AG04449 (cell line): ENCODE measurements around the gene CRABP1.

Experiments
- CTCF ChIA-PET: fragments of 350-600 bp; formaldehyde crosslinking; extraction: SDS; loops from one replicate; lab custom pipeline; 2021; ENCODE audit warnings: antibody characterized with exemption; lab: Yijun Ruan, JAX
- POLR2A ChIA-PET: fragments of 400-600, 350-600 bp; formaldehyde crosslinking; extraction: SDS; loops from one replicate; lab custom pipeline; 2020; ENCODE audit warnings: antibody characterized with exemption, inconsistent platforms; lab: Yijun Ruan, JAX
- DNase-seq: peaks from one replicate; pipeline ENCODE4 v3.0.0-alpha.2; 2010; ENCODE audit warnings: low read depth, low spot score
- H3K4me3 ChIP-seq: 2 replicates; pipeline ENCODE4 v1.5.1; 2011; ENCODE audit warnings: low read depth, mild to moderate bottlenecking, control low read depth, low read length
- CTCF ChIP-seq: IDR thresholded peaks from one replicate; pipeline ENCODE4 v1.5.1; 2011; ENCODE audit warnings: mild to moderate bottlenecking, moderate library complexity, low read length, control low read depth, inconsistent platforms; ENCODE audit not compliant: insufficient read depth; ENCODE audit errors: missing control alignments

Gene CRABP1

GRCh38 chr15:78345396-78346125 is 5.4 kb downstream of the CRABP1 start:
- H3K4me3 ChIP-seq, result no peak overlapping the region
- no peak for DNase-seq
- ChIA-PET POLR2A (no interaction called here), CTCF (interaction anchor here (0.7 to 1.2 kb wide), 3 partner anchors 8 to 37 kb away, joined by 3 read pairs; no protein-coding TSS in a partner anchor)
- no peak for TF ChIP-seq CTCF

- POLR2A ChIA-PET, result interaction anchor here (0.6 kb wide), 1 partner anchor 17 kb away, joined by 4 read pairs; no protein-coding TSS in a partner anchor
- CTCF ChIA-PET, result interaction anchor here (1.3 to 1.8 kb wide), 2 partner anchors 40 to 75 kb away, joined by 3 to 8 read pairs; no protein-coding TSS in a partner anchor
Measured at GRCh38 chr15:78347586-78348543, 7.7 kb downstream of the CRABP1 start.

GRCh38 chr15:78350058-78350457 is 9.9 kb downstream of the CRABP1 start:
- DNase-seq, result no peak
- ChIA-PET CTCF (no interaction called here), POLR2A (no interaction called here)
- TF ChIP-seq CTCF, result no peak
- no peak overlapping the region for H3K4me3 ChIP-seq

More at GRCh38 chr15:78347586-78348543, 7.7 kb downstream of the CRABP1 start:
- H3K4me3 ChIP-seq, result no peak overlapping the region
- no peak for TF ChIP-seq CTCF
- no peak for DNase-seq

- no peak for TF ChIP-seq CTCF
- POLR2A ChIA-PET, result no interaction called here
- CTCF ChIA-PET, result no interaction called here
Measured at GRCh38 chr15:78351539-78351938, 11.4 kb downstream of the CRABP1 start.

GRCh38 chr15:78353093-78353492 is 12.9 kb downstream of the CRABP1 start:
- TF ChIP-seq CTCF, result no peak
- CTCF ChIA-PET, result interaction anchor here (1.0 kb wide), 1 partner anchor 8 kb away, joined by 3 read pairs; no protein-coding TSS in a partner anchor
- no peak overlapping the region for H3K4me3 ChIP-seq
- no peak for DNase-seq
- POLR2A ChIA-PET, result no interaction called here

More at GRCh38 chr15:78351539-78351938, 11.4 kb downstream of the CRABP1 start:
- no peak overlapping the region for H3K4me3 ChIP-seq
- no peak for DNase-seq
